IMR-90 (cell line): ENCODE data around the gene DOCK1. TPM values are rescaled to one million over a fixed set of nuclear protein-coding genes. Genes with fewer than 3 reads are reported as not detected.

Source experiments
- ATAC-seq: fragments of 200-7000 bp; cut with Tn5 transposase; 2 replicates; pipeline ENCODE4 v1.9.1; 2020; ENCODE audit warnings: low read depth, mild to moderate bottlenecking, moderate library complexity
- BruUV-seq: library from RNA; stranded (reverse); fragments of 400-500 nt; replicated peaks from 2 replicates; lab custom pipeline; 2021; lab: Mats Ljungman, UMichigan
- CTCF ChIA-PET: fragments of 300-600 bp; formaldehyde crosslinking; extraction: SDS; loops from one replicate; lab custom pipeline; 2021; ENCODE audit warnings: antibody characterized with exemption; lab: Yijun Ruan, JAX
- POLR2A ChIA-PET: fragments of 300-600 bp; sonication (Branson Sonifier 250); formaldehyde crosslinking; loops from one replicate; lab custom pipeline; 2022; ENCODE audit warnings: antibody characterized with exemption; ENCODE audit not compliant: unreplicated experiment; lab: Charles Lee
- DNase-seq: peaks from one replicate; pipeline ENCODE4 v3.0.0; 2013
- H2AFZ ChIP-seq: replicated peaks from 2 replicates; pipeline ENCODE3; 2013; ENCODE audit warnings: low read length, mild to moderate bottlenecking; ENCODE audit not compliant: poor library complexity
- H2AK5ac ChIP-seq: 2 replicates; pipeline ENCODE4 v1.6.1; 2013; ENCODE audit warnings: low read depth, low read length, inconsistent platforms
- H2AK9ac ChIP-seq: replicated peaks from 2 replicates; pipeline ENCODE3; 2013; ENCODE audit warnings: mild to moderate bottlenecking, low read depth, low read length, moderate library complexity; ENCODE audit not compliant: poor library complexity
- H2BK120ac ChIP-seq: 2 replicates; pipeline ENCODE4 v1.6.1; 2013; ENCODE audit warnings: low read depth, low read length, inconsistent platforms
- H2BK15ac ChIP-seq: 3 replicates; pipeline ENCODE4 v1.6.1; 2013; ENCODE audit warnings: low read depth, low read length, inconsistent platforms
- H2BK20ac ChIP-seq: 2 replicates; pipeline ENCODE4 v1.6.1; 2013; ENCODE audit warnings: low read depth, mild to moderate bottlenecking, inconsistent platforms, low read length, moderate library complexity
- H2BK5ac ChIP-seq: 2 replicates; pipeline ENCODE4 v1.6.1; 2013; ENCODE audit warnings: mild to moderate bottlenecking, low read depth, low read length, inconsistent platforms; ENCODE audit not compliant: poor library complexity, severe bottlenecking
- H3K14ac ChIP-seq: replicated peaks from 2 replicates; pipeline ENCODE4 v1.6.1; 2013; ENCODE audit warnings: low read depth, low read length, inconsistent platforms
- H3K18ac ChIP-seq: 2 replicates; pipeline ENCODE4 v1.6.1; 2013; ENCODE audit warnings: low read depth, low read length, control low read depth
- H3K23ac ChIP-seq: 2 replicates; pipeline ENCODE4 v1.6.1; 2013; ENCODE audit warnings: low read depth, low read length, inconsistent platforms
- H3K27ac ChIP-seq: 2 replicates; pipeline ENCODE4 v1.5.1; 2013; ENCODE audit warnings: mild to moderate bottlenecking, control low read depth, low read length; ENCODE audit not compliant: insufficient read depth
- H3K27me3 ChIP-seq: 2 replicates; pipeline ENCODE4 v1.6.1; 2013; ENCODE audit warnings: low read length; ENCODE audit not compliant: control insufficient read depth, insufficient read depth
- H3K36me3 ChIP-seq: 2 replicates; pipeline ENCODE4 v1.6.1; 2013; ENCODE audit warnings: low read length, mixed read lengths; ENCODE audit not compliant: control insufficient read depth, insufficient read depth
- H3K4ac ChIP-seq: 2 replicates; pipeline ENCODE4 v1.6.1; 2013; ENCODE audit warnings: low read depth, low read length, inconsistent platforms
- H3K4me1 ChIP-seq: 2 replicates; pipeline ENCODE4 v1.6.1; 2013; ENCODE audit warnings: low read length, mixed read lengths; ENCODE audit not compliant: control insufficient read depth, insufficient read depth
- H3K4me2 ChIP-seq: 2 replicates; pipeline ENCODE4 v1.6.1; 2013; ENCODE audit warnings: low read depth, mild to moderate bottlenecking, control low read depth, low read length, moderate library complexity
- H3K4me3 ChIP-seq: 2 replicates; pipeline ENCODE4 v1.5.1; 2013; ENCODE audit warnings: low read depth, mild to moderate bottlenecking, control low read depth, low read length, moderate library complexity; ENCODE audit not compliant: insufficient read depth
- H3K56ac ChIP-seq: 2 replicates; pipeline ENCODE4 v1.6.1; 2013; ENCODE audit warnings: low read length, inconsistent platforms; ENCODE audit not compliant: insufficient read depth; ENCODE audit errors: extremely low read depth
- H3K79me1 ChIP-seq, 2 experiments: 2 replicates each; pipeline ENCODE4 v1.6.1; 2013; ENCODE audit warnings: low read length in 2 of 2, inconsistent platforms in 1 of 2, low read depth in 1 of 2
- H3K9ac ChIP-seq: 2 replicates; pipeline ENCODE4 v1.6.1; 2013; ENCODE audit warnings: low read depth, low read length, control low read depth
- H3K9me1 ChIP-seq: 2 replicates; pipeline ENCODE4 v1.6.1; 2013; ENCODE audit warnings: low read length, inconsistent platforms; ENCODE audit not compliant: insufficient read depth
- H3K9me3 ChIP-seq: 2 replicates; pipeline ENCODE4 v1.6.1; 2013; ENCODE audit warnings: low read length; ENCODE audit not compliant: control insufficient read depth, insufficient read depth
- H4K20me1 ChIP-seq: 2 replicates; pipeline ENCODE4 v1.6.1; 2013; ENCODE audit warnings: low read length, inconsistent platforms; ENCODE audit not compliant: insufficient read depth
- H4K5ac ChIP-seq: 2 replicates; pipeline ENCODE4 v1.6.1; 2013; ENCODE audit warnings: mild to moderate bottlenecking, low read depth, low read length, control low read depth
- H4K8ac ChIP-seq, 2 experiments: 2 replicates each; pipeline ENCODE4 v1.6.1; 2013; ENCODE audit warnings: low read depth in 2 of 2, low read length in 2 of 2, control low read depth in 1 of 2, inconsistent platforms in 1 of 2
- H4K91ac ChIP-seq: 2 replicates; pipeline ENCODE4 v1.6.1; 2013; ENCODE audit warnings: low read depth, low read length, inconsistent platforms; ENCODE audit not compliant: insufficient read depth
- CEBPB ChIP-seq: IDR thresholded peaks from 2 replicates; pipeline ENCODE4 v1.6.1; 2012; ENCODE audit warnings: low read depth, low read length, improper control_type of control experiment
- CHD1 ChIP-seq: IDR thresholded peaks from 2 replicates; pipeline ENCODE4 v1.6.1; 2012; ENCODE audit warnings: low read depth, low read length, improper control_type of control experiment
- FOS ChIP-seq: fragments of 150-350 bp; IDR thresholded peaks from 2 replicates; pipeline ENCODE4 v1.6.1; 2016; ENCODE audit warnings: low read depth, low read length
- MAFK ChIP-seq: IDR thresholded peaks from 2 replicates; pipeline ENCODE4 v1.6.1; 2012; ENCODE audit warnings: low read depth, low read length, improper control_type of control experiment
- MAZ ChIP-seq: IDR thresholded peaks from 2 replicates; pipeline ENCODE4 v1.6.1; 2012; ENCODE audit warnings: low read depth, mild to moderate bottlenecking, low read length, improper control_type of control experiment, moderate library complexity, borderline replicate concordance
- MXI1 ChIP-seq: IDR thresholded peaks from 2 replicates; pipeline ENCODE4 v1.6.1; 2012; ENCODE audit warnings: low read depth, mild to moderate bottlenecking, low read length, moderate library complexity, borderline replicate concordance
- NFE2L2 ChIP-seq: fragments of 150-350 bp; IDR thresholded peaks from 2 replicates; pipeline ENCODE4 v1.6.1; 2016; ENCODE audit warnings: low read depth, mild to moderate bottlenecking, low read length
- POLR2A ChIP-seq: IDR thresholded peaks from 2 replicates; pipeline ENCODE4 v1.6.1; 2012; ENCODE audit warnings: mild to moderate bottlenecking, low read depth, low read length
- RAD21 ChIP-seq: IDR thresholded peaks from 2 replicates; pipeline ENCODE4 v1.6.1; 2012; ENCODE audit warnings: low read length, improper control_type of control experiment
- RFX5 ChIP-seq: IDR thresholded peaks from 2 replicates; pipeline ENCODE4 v1.8.0; 2012; ENCODE audit warnings: low read depth, mild to moderate bottlenecking, low read length, moderate library complexity
- SMC3 ChIP-seq: fragments of 150-350 bp; IDR thresholded peaks from 2 replicates; pipeline ENCODE4 v1.6.1; 2016; ENCODE audit warnings: low read depth, mild to moderate bottlenecking, antibody characterized with exemption, low read length, moderate library complexity
- WGBS, 2 experiments: methylation state at CpG; one replicate each; pipeline versions ENCODE4 v1.1.5 to v1.1.7; 2013; ENCODE audit warnings: missing lambda C conversion rate in 2 of 2; ENCODE audit not compliant: insufficient read length in 1 of 2; ENCODE audit errors: extremely low coverage in 2 of 2; 5-methylcytosine and 5-hydroxymethylcytosine counted together
- dilution Hi-C: fragments of 300-500 bp; cut with HindIII; formaldehyde crosslinking; loops from one replicate; pipeline ENCODE4 v1.14.3; 2018; ENCODE audit warnings: low sequenced_read_pairs; ENCODE audit not compliant: unreplicated experiment
- in situ Hi-C: fragments of 300-500 bp; cut with MboI; formaldehyde crosslinking; loops from 3 replicates; pipeline ENCODE4 v1.14.3; 2019; ENCODE audit warnings: low sequenced_read_pairs, inconsistent platforms, mixed read lengths
- intact Hi-C: fragments of 100-400 bp; cut with micrococcal nuclease; formaldehyde crosslinking; loops from 2 replicates; pipeline ENCODE4 v1.10.0; 2022
- polyA plus RNA-seq, 3 experiments: library from polyadenylated mRNA; depleted of rRNA; stranded (reverse); fragments of >200 nt; gene quantifications; 2 replicates each; pipeline ENCODE4 v1.2.3, GENCODE V29; 2012; ENCODE audit warnings: low replicate concordance in 1 of 3
- total RNA-seq: library from RNA; depleted of rRNA; stranded (reverse); fragments of >200 nt; gene quantifications from 2 replicates; pipeline ENCODE4 v1.2.3, GENCODE V29; 2012
- TF ChIP-seq, protein P1 (sequence below): fragments of 150-350 bp; IDR thresholded peaks from 2 replicates; pipeline ENCODE4 v1.6.1; 2017; ENCODE audit warnings: mild to moderate bottlenecking, antibody characterized with exemption, low read length, low read depth
- TF ChIP-seq, protein P2 (sequence below): conservative IDR thresholded peaks from 2 replicates; pipeline ENCODE4 v1.5.1; 2012; ENCODE audit warnings: mild to moderate bottlenecking, low read depth, low read length, improper control_type of control experiment
- TF ChIP-seq, protein P3 (sequence below): fragments of 150-350 bp; IDR thresholded peaks from 2 replicates; pipeline ENCODE4 v1.6.1; 2016; ENCODE audit warnings: low read depth, mild to moderate bottlenecking, low read length, moderate library complexity, borderline replicate concordance

DOCK1 gene
- total and polyA plus RNA-seq, 2 of the 4 experiments (the other 2 are of a cell fraction) = 28.2 to 71.0 TPM

DNA sequence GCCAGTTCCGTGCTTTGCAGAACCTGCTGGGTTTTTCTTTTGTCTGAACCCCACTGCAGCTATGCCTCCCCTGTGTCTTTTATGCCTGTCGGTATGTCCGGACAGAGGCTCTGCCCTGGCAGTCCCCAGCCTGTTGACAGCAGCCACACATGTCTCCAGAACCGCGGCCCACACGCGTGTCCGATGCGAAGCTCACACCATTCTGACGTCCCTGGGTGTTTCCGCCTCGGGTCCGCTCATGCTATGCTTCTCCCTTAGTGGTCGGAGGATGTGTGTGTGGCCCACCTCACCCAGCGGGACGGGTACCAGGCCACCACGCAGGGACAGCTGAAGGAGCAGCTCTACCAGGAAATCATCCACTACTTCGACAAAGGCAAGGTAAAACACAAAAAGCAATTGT lies 479.3 kb downstream of the DOCK1 start:
- no peak overlapping the region for H2AK5ac ChIP-seq
- no peaks in the 10 kb centered on the region for H3K9me3 ChIP-seq
- no peak overlapping the region for H3K4me3 ChIP-seq
- no peaks in the 10 kb centered on the region for H4K20me1 ChIP-seq
- no peak overlapping the region for H4K8ac ChIP-seq
- in situ Hi-C loops (no loop called here), intact Hi-C loops (no loop called here), dilution Hi-C loops (no loop called here)
- no peak overlapping the region for H3K18ac ChIP-seq
- H3K4me2 ChIP-seq = no peak overlapping the region
- no peak for ATAC-seq
- WGBS, 2 experiments = 85% methylated on average over 11 of the region's 18 CpGs; no CpG with 5 or more reads in 1 of the 2 experiments
- H3K14ac ChIP-seq = no peak overlapping the region
- no peaks in the 10 kb centered on the region for H3K79me1 ChIP-seq
- H3K4ac ChIP-seq = no peak overlapping the region
- DNase-seq = no peak
- H2BK120ac ChIP-seq = no peak overlapping the region
- H3K36me3 ChIP-seq = peaks cover 29% of the 10 kb centered on the region
- BruUV-seq = no TSS peak
- ChIA-PET POLR2A (no interaction called here), CTCF (no interaction called here)
- no peak overlapping the region for H2BK15ac ChIP-seq
- H4K5ac ChIP-seq = no peak overlapping the region
- no peak overlapping the region for H3K56ac ChIP-seq
- TF ChIP-seq, protein P1, sequence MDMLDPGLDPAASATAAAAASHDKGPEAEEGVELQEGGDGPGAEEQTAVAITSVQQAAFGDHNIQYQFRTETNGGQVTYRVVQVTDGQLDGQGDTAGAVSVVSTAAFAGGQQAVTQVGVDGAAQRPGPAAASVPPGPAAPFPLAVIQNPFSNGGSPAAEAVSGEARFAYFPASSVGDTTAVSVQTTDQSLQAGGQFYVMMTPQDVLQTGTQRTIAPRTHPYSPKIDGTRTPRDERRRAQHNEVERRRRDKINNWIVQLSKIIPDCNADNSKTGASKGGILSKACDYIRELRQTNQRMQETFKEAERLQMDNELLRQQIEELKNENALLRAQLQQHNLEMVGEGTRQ = no peak
- TF ChIP-seq RFX5 = no peak
- TF ChIP-seq MAZ = no peak
- no peak for TF ChIP-seq RAD21
- TF ChIP-seq MAFK = no peak
- no peak for TF ChIP-seq FOS
- TF ChIP-seq SMC3 = no peak
- TF ChIP-seq POLR2A = no peak
- TF ChIP-seq, protein P2, sequence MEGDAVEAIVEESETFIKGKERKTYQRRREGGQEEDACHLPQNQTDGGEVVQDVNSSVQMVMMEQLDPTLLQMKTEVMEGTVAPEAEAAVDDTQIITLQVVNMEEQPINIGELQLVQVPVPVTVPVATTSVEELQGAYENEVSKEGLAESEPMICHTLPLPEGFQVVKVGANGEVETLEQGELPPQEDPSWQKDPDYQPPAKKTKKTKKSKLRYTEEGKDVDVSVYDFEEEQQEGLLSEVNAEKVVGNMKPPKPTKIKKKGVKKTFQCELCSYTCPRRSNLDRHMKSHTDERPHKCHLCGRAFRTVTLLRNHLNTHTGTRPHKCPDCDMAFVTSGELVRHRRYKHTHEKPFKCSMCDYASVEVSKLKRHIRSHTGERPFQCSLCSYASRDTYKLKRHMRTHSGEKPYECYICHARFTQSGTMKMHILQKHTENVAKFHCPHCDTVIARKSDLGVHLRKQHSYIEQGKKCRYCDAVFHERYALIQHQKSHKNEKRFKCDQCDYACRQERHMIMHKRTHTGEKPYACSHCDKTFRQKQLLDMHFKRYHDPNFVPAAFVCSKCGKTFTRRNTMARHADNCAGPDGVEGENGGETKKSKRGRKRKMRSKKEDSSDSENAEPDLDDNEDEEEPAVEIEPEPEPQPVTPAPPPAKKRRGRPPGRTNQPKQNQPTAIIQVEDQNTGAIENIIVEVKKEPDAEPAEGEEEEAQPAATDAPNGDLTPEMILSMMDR = no peak
- TF ChIP-seq MXI1 = no peak
- no peak for TF ChIP-seq NFE2L2
- TF ChIP-seq, protein P3, sequence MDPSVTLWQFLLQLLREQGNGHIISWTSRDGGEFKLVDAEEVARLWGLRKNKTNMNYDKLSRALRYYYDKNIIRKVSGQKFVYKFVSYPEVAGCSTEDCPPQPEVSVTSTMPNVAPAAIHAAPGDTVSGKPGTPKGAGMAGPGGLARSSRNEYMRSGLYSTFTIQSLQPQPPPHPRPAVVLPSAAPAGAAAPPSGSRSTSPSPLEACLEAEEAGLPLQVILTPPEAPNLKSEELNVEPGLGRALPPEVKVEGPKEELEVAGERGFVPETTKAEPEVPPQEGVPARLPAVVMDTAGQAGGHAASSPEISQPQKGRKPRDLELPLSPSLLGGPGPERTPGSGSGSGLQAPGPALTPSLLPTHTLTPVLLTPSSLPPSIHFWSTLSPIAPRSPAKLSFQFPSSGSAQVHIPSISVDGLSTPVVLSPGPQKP = no peak
- no peak for TF ChIP-seq CEBPB
- TF ChIP-seq CHD1 = no peak
- no peak overlapping the region for H2AFZ ChIP-seq
- no peak overlapping the region for H4K91ac ChIP-seq
- no peak overlapping the region for H3K27ac ChIP-seq
- no peaks in the 10 kb centered on the region for H3K9me1 ChIP-seq
- no peak overlapping the region for H3K9ac ChIP-seq
- no peak overlapping the region for H2BK20ac ChIP-seq
- no peak overlapping the region for H3K23ac ChIP-seq
- no peaks in the 10 kb centered on the region for H3K27me3 ChIP-seq
- no peak overlapping the region for H2BK5ac ChIP-seq
- peak overlapping the region; percentile 6 for H2AK9ac ChIP-seq
- H3K4me1 ChIP-seq = no peaks in the 10 kb centered on the region; the same call in 1 of the 2 replicates
